HepG2 (cell line): ENCODE data around the gene MCRIP2. TPM values are rescaled to one million over a fixed set of nuclear protein-coding genes. Genes with fewer than 3 reads are reported as not detected.

Source experiments
- TRIM24 ChIP-seq: sonication (generic); formaldehyde crosslinking; IDR thresholded peaks from 2 replicates; pipeline ENCODE4 v1.8.0; 2022; ENCODE audit warnings: mild to moderate bottlenecking, missing genetic modification reagents
- ZNF746 ChIP-seq: sonication (generic); formaldehyde crosslinking; IDR thresholded peaks from 2 replicates; pipeline ENCODE4 v1.8.0; 2022; ENCODE audit warnings: mild to moderate bottlenecking, missing genetic modification reagents
- polyA plus RNA-seq, 8 experiments: library from polyadenylated mRNA; depleted of rRNA in 3 of 8; stranded (reverse) in 7 of 8; unstranded in 1 of 8; fragments of >200 nt; fragmentation: Illumina TruSeq in 4 of 8; extraction: Trizol in 4 of 8; gene quantifications; 2 replicates each; pipeline versions ENCODE4 v1.2.1 to v1.2.3, GENCODE V29; 2011 to 2016; ENCODE audit warnings: low read depth in 4 of 8, missing spikeins in 1 of 8, mixed read lengths in 1 of 8; ENCODE audit not compliant: insufficient read depth in 1 of 8
- total RNA-seq, 5 experiments: library from RNA; depleted of rRNA; stranded (reverse); fragments of >200 nt; fragmentation: Illumina TruSeq; extraction: Trizol; gene quantifications; 2 replicates each; pipeline ENCODE4 v1.2.3, GENCODE V29; 2016; ENCODE audit warnings: low read depth in 1 of 5
- TF ChIP-seq, protein P1 (sequence below): sonication (generic); formaldehyde crosslinking; IDR thresholded peaks from 2 replicates; pipeline ENCODE4 v1.4.0; 2020; ENCODE audit warnings: missing genetic modification reagents, borderline replicate concordance
- TF ChIP-seq, protein P2 (sequence below): sonication (generic); formaldehyde crosslinking; IDR thresholded peaks from 2 replicates; pipeline ENCODE4 v1.4.0; 2020; ENCODE audit warnings: missing genetic modification reagents, borderline replicate concordance
- TF ChIP-seq, protein P3 (sequence below): sonication (generic); formaldehyde crosslinking; IDR thresholded peaks from 2 replicates; pipeline ENCODE4 v1.4.0; 2020; ENCODE audit warnings: mild to moderate bottlenecking, missing genetic modification reagents

MCRIP2 gene
- total and polyA plus RNA-seq, 2 of the 13 experiments (the other 11 are each of a cell fraction or from before 2014, with no cell fraction given): 39.6 to 76.7 TPM

DNA sequence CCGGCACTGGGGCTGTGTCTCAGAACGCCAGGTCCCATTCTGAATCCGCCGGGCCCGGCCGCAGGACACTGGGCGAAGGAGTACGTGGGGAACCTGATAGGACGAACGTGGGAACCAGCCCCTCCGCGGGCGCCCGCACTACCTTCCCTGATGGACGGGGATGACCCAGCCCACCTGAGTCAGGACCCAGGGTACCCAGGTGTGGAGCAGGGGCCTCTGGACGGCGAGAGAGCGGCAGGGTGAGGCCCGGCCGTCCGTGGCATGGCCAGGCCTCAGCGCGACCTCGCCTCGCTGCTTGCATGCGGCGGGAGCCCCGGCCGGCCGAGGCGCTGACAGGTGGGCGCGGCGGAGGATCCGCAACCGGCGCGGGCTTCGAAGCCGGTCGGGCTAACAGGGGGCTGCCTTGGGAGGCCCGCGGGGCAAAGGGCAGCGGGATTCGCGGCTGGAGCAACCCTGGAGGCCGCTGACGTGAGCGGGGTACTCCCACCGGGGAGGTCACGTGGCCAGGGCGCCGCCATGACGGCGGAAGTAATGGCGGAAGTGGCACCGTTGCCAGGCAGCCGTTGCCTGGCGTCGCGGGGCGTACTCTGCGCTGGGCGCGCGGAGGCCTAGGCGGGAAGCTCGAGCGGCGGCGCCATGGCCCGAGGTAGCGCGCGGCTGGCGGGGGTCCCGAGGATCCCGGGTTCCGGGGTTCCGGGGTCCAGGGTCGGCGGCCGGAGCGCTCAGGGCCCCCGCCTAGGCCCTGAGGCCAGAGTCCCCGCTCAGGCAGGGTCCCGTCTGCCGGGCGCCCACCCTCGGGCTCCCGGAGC lies 7.4 kb downstream of the MCRIP2 start, which contains the start of gene WDR90 (continued):
- TF ChIP-seq, protein P1, sequence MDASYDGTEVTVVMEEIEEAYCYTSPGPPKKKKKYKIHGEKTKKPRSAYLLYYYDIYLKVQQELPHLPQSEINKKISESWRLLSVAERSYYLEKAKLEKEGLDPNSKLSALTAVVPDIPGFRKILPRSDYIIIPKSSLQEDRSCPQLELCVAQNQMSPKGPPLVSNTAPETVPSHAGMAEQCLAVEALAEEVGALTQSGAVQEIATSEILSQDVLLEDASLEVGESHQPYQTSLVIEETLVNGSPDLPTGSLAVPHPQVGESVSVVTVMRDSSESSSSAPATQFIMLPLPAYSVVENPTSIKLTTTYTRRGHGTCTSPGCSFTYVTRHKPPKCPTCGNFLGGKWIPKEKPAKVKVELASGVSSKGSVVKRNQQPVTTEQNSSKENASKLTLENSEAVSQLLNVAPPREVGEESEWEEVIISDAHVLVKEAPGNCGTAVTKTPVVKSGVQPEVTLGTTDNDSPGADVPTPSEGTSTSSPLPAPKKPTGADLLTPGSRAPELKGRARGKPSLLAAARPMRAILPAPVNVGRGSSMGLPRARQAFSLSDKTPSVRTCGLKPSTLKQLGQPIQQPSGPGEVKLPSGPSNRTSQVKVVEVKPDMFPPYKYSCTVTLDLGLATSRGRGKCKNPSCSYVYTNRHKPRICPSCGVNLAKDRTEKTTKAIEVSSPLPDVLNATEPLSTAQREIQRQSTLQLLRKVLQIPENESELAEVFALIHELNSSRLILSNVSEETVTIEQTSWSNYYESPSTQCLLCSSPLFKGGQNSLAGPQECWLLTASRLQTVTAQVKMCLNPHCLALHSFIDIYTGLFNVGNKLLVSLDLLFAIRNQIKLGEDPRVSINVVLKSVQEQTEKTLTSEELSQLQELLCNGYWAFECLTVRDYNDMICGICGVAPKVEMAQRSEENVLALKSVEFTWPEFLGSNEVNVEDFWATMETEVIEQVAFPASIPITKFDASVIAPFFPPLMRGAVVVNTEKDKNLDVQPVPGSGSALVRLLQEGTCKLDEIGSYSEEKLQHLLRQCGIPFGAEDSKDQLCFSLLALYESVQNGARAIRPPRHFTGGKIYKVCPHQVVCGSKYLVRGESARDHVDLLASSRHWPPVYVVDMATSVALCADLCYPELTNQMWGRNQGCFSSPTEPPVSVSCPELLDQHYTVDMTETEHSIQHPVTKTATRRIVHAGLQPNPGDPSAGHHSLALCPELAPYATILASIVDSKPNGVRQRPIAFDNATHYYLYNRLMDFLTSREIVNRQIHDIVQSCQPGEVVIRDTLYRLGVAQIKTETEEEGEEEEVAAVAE (CRISPR knock-in tag): peak; percentile 60
- TF ChIP-seq, protein P2, sequence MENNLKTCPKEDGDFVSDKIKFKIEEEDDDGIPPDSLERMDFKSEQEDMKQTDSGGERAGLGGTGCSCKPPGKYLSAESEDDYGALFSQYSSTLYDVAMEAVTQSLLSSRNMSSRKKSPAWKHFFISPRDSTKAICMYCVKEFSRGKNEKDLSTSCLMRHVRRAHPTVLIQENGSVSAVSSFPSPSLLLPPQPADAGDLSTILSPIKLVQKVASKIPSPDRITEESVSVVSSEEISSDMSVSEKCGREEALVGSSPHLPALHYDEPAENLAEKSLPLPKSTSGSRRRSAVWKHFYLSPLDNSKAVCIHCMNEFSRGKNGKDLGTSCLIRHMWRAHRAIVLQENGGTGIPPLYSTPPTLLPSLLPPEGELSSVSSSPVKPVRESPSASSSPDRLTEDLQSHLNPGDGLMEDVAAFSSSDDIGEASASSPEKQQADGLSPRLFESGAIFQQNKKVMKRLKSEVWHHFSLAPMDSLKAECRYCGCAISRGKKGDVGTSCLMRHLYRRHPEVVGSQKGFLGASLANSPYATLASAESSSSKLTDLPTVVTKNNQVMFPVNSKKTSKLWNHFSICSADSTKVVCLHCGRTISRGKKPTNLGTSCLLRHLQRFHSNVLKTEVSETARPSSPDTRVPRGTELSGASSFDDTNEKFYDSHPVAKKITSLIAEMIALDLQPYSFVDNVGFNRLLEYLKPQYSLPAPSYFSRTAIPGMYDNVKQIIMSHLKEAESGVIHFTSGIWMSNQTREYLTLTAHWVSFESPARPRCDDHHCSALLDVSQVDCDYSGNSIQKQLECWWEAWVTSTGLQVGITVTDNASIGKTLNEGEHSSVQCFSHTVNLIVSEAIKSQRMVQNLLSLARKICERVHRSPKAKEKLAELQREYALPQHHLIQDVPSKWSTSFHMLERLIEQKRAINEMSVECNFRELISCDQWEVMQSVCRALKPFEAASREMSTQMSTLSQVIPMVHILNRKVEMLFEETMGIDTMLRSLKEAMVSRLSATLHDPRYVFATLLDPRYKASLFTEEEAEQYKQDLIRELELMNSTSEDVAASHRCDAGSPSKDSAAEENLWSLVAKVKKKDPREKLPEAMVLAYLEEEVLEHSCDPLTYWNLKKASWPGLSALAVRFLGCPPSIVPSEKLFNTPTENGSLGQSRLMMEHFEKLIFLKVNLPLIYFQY (CRISPR knock-in tag): peak; percentile 88
- TF ChIP-seq ZNF746 (CRISPR knock-in tag) (peak; percentile 52; the same call in 1 of the 2 replicates), TRIM24 (CRISPR knock-in tag) (no peak)
- TF ChIP-seq, protein P3, sequence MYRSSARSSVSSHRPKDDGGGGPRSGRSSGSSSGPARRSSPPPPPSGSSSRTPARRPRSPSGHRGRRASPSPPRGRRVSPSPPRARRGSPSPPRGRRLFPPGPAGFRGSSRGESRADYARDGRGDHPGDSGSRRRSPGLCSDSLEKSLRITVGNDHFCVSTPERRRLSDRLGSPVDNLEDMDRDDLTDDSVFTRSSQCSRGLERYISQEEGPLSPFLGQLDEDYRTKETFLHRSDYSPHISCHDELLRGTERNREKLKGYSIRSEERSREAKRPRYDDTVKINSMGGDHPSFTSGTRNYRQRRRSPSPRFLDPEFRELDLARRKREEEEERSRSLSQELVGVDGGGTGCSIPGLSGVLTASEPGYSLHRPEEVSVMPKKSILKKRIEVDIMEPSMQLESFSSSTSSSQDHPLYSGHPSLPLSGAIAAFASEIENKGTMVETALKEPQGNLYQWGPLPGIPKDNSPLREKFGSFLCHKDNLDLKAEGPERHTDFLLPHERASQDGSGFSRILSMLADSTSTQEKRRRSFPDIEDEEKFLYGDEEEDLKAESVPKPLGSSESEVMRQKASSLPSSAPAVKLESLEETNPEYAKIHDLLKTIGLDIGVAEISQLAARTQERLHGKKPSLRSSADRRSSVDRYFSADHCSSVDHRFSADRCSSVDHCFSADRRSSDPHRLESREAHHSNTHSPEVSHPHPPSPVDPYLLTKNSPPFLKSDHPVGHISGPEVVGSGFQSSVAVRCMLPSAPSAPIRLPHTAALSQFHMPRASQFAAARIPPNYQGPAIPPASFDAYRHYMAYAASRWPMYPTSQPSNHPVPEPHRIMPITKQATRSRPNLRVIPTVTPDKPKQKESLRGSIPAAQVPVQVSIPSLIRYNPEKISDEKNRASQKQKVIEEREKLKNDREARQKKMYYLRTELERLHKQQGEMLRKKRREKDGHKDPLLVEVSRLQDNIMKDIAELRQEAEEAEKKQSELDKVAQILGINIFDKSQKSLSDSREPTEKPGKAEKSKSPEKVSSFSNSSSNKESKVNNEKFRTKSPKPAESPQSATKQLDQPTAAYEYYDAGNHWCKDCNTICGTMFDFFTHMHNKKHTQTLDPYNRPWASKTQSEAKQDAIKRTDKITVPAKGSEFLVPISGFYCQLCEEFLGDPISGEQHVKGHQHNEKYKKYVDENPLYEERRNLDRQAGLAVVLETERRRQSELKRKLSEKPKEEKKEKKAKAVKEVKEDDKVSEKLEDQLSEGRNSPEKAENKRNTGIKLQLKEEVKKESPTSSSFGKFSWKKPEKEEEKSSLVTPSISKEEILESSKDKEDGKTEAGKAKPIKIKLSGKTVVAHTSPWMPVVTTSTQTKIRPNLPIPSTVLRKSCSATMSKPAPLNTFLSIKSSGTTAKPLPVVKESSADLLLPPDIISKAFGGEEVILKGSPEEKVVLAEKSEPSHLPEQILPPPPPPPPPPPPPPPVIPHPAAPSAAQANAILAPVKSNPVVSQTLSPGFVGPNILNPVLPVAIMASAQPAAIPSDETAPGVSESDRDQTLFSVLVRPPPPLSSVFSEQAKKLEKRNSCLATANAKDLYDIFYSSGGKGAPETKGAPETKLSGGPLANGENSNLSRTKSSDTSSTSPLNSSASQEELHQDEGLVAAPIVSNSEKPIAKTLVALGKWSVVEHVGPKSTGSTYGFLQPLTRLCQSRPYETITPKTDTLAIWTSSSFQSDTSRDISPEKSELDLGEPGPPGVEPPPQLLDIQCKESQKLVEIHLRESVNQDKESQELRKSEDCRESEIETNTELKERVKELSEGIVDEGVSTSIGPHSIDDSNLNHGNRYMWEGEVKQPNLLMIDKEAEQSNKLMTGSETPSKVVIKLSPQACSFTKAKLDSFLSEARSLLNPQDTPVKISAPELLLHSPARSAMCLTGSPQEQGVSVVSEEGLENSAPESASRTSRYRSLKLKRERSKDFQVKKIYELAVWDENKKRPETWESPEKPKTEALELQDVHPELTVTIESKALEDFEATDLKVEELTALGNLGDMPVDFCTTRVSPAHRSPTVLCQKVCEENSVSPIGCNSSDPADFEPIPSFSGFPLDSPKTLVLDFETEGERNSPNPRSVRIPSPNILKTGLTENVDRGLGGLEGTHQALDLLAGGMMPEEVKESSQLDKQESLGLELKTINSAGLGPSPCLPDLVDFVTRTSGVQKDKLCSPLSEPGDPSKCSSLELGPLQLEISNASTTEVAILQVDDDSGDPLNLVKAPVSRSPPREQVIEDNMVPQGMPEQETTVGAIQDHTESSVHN (CRISPR knock-in tag): no peak; the same call in 1 of the 2 replicates
